Measurements from ENCODE around the gene GBP4.

GBP4 gene

DNA sequence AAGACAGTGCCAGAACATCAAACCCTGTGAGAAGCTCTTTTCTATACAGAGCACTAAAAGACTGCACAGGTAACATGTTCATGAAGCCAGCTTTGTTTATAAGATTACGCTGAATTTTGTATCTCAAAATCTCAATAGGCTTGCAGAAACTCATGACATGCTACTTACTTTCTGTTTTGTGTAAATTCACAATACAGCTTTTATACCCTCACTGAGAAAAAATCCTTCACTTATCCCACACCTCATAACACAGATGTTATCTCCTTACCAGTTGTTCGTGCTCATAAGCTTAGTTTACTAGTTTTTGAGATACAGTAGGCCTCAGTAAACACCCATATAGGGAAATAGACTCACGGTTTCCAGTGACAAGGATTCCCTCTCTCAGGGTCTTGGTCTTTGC, 48.8 kb downstream of the GBP4 start:
- TF ChIP-seq POU2F2 (IDR thresholded peaks at IDR 0.05; ENCODE audit: low read depth, low read length) (no peak), SPI1 (IDR thresholded peaks at IDR 0.05; ENCODE audit: low read depth, low read length) (no peak), TAF1 (IDR thresholded peaks at IDR 0.05; ENCODE audit: low read depth, low read length) (no peak), PAX5 (IDR thresholded peaks at IDR 0.05; ENCODE audit: insufficient read depth, low read length, severe bottlenecking) (no peak), POLR2AphosphoS5 (IDR thresholded peaks at IDR 0.05; ENCODE audit: low read depth, low read length) (no peak), POLR2A (IDR thresholded peaks at IDR 0.05; ENCODE audit: low read depth, low read length) (no peak)
- FAIRE-seq (no peak), DNase-seq (ENCODE audit: insufficient read length, low spot score) (no peak)

DNA sequence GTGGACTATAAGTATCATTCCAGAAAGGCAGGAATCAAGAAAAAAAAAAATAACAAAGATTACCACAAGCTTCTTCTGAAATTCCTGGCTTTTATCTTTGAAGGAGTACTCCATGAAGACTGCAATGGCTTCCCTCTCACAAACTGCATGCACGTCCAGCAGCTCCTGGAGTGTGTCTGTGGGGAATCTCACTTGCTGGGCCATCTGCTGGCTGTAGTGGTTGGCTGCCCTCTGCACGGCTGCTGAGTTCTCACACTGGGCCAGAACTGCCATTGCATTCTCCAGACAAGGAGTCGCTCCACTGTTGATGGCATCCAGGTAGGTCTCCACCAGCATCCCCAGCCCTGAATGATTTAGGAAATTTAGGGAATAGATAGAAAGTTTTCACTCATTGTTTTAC, 49.5 kb downstream of the GBP4 start:
- FAIRE-seq, result no peak
- TF ChIP-seq POLR2A (IDR thresholded peaks at IDR 0.05; ENCODE audit: low read depth, low read length) (no peak), POLR2AphosphoS5 (IDR thresholded peaks at IDR 0.05; ENCODE audit: low read depth, low read length) (no peak), SPI1 (IDR thresholded peaks at IDR 0.05; ENCODE audit: low read depth, low read length) (no peak), PAX5 (IDR thresholded peaks at IDR 0.05; ENCODE audit: insufficient read depth, low read length, severe bottlenecking) (no peak), POU2F2 (IDR thresholded peaks at IDR 0.05; ENCODE audit: low read depth, low read length) (no peak), TAF1 (IDR thresholded peaks at IDR 0.05; ENCODE audit: low read depth, low read length) (no peak)
- no peak for DNase-seq (ENCODE audit: insufficient read length, low spot score)

DNA sequence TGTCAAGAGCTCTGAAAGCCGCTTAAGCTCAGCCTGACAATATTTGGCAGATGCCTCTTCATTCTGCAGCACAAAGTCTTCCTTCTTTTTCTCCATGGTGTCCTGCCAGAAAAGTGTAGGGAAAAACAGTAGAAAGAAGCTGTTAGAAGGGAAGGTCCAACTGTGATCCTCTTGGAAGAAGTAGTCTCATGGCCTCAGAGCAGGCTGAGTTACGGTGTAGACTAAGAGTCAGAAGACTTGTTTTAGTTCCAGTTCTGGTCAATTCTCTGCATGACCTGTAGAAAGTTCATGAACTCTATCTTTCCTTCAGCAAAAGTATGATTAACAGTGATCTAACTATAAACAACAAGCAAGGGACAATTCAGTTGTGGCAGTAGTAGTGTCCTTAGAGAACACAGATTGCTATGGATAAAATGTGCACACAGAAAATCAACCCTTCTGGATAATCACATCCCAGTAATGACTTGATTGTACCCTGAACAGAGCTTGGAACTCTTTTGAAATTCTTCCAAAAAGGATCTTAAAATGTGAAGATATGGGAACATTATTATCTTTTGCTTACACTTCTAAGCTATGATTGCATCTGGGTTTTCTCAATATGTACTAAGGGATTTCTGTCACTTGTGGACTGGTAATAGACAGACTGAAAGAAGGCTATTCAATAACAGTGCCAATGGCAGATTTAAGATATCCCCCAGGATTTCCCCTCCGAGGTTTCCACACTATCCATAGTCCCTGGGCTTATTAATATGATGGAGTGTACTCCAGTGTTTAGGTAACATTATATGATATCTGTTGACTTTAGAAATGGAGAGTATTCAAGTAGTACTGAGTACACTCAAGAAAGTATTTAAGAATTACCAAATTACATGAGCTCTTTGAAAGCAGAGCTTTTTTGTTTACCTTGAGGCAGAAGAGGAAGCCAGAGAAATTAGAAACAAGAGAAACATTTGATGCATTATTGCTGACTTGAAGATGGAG, 50.8 kb downstream of the GBP4 start:
- FAIRE-seq, result no peak
- no peak for TF ChIP-seq POLR2A (IDR thresholded peaks at IDR 0.05; ENCODE audit: low read depth, low read length)
- TF ChIP-seq POLR2AphosphoS5 (IDR thresholded peaks at IDR 0.05; ENCODE audit: low read depth, low read length), result no peak
- TF ChIP-seq PAX5 (IDR thresholded peaks at IDR 0.05; ENCODE audit: insufficient read depth, low read length, severe bottlenecking), result no peak
- no peak for TF ChIP-seq POU2F2 (IDR thresholded peaks at IDR 0.05; ENCODE audit: low read depth, low read length)
- no peak for TF ChIP-seq TAF1 (IDR thresholded peaks at IDR 0.05; ENCODE audit: low read depth, low read length)
- no peak for TF ChIP-seq SPI1 (IDR thresholded peaks at IDR 0.05; ENCODE audit: low read depth, low read length)
- no peak for DNase-seq (ENCODE audit: insufficient read length, low spot score)

DNA sequence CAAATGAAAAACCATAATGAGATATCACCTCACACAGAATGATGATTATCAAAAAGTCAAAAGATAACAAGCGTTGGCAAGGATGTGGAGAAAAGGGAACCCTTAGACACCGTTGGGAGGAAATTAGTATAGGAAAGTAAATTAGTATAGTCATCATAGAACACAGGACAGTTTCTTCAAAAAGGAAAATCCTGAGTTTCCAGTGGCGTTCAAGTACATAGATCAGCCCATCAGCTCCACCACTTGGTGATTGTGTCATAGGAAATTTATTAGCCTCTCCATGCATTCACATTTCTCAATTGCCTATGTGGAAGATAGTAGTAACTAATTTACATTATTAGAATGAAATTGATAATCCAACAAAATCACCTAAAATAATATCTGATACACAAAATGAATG, 52.0 kb downstream of the GBP4 start:
- TF ChIP-seq PAX5 (IDR thresholded peaks at IDR 0.05; ENCODE audit: insufficient read depth, low read length, severe bottlenecking) (no peak), POLR2AphosphoS5 (IDR thresholded peaks at IDR 0.05; ENCODE audit: low read depth, low read length) (no peak), POU2F2 (IDR thresholded peaks at IDR 0.05; ENCODE audit: low read depth, low read length) (no peak), POLR2A (IDR thresholded peaks at IDR 0.05; ENCODE audit: low read depth, low read length) (no peak), SPI1 (IDR thresholded peaks at IDR 0.05; ENCODE audit: low read depth, low read length) (no peak), TAF1 (IDR thresholded peaks at IDR 0.05; ENCODE audit: low read depth, low read length) (no peak)
- no peak for FAIRE-seq
- no peak for DNase-seq (ENCODE audit: insufficient read length, low spot score)

DNA sequence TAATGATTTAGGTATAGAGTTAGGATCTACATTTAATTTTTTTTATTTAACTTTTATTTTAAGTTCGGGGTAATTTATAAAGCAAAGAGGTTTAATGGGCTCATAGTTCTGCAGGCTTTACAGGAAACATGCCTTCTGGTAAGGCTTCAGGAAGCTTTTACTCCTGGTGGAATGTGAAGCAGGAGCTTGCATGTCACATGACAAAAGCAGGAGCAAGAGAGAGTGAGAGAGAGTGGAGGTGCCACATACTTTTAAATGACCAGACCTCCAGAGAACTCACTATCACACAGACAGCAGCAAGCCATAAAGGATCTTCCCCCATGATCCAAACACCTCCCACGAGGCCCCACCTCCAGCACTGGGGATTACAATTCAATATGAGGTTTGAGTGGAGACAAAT, 55.3 kb downstream of the GBP4 start:
- no peak for TF ChIP-seq TAF1 (IDR thresholded peaks at IDR 0.05; ENCODE audit: low read depth, low read length)
- TF ChIP-seq POLR2AphosphoS5 (IDR thresholded peaks at IDR 0.05; ENCODE audit: low read depth, low read length), result no peak
- TF ChIP-seq POU2F2 (IDR thresholded peaks at IDR 0.05; ENCODE audit: low read depth, low read length), result no peak
- TF ChIP-seq PAX5 (IDR thresholded peaks at IDR 0.05; ENCODE audit: insufficient read depth, low read length, severe bottlenecking), result no peak
- no peak for TF ChIP-seq POLR2A (IDR thresholded peaks at IDR 0.05; ENCODE audit: low read depth, low read length)
- no peak for TF ChIP-seq SPI1 (IDR thresholded peaks at IDR 0.05; ENCODE audit: low read depth, low read length)
- no peak for DNase-seq (ENCODE audit: insufficient read length, low spot score)
- FAIRE-seq, result no peak

DNA sequence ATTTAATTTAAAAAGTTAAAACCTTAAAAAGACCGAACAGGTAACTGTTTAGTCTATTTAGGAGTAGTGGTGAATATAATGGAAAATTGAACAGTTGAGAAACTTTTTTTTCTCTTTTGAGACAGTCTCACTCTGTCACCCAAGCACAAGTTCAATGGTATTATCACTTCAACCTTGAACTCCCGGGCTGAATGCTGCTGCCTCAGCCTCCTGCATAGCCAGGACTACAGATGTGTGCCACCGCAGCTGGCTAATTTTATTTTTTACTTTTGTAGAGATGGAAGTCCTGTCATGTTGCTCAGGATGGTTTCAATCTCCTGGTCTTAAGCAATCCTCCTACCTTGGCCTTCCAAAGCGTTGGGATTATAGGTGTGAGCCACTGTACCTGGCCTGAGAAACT, 56.6 kb downstream of the GBP4 start:
- no peak for FAIRE-seq
- no peak for DNase-seq (ENCODE audit: insufficient read length, low spot score)
- TF ChIP-seq POLR2A (IDR thresholded peaks at IDR 0.05; ENCODE audit: low read depth, low read length), result no peak
- no peak for TF ChIP-seq POLR2AphosphoS5 (IDR thresholded peaks at IDR 0.05; ENCODE audit: low read depth, low read length)

DNA sequence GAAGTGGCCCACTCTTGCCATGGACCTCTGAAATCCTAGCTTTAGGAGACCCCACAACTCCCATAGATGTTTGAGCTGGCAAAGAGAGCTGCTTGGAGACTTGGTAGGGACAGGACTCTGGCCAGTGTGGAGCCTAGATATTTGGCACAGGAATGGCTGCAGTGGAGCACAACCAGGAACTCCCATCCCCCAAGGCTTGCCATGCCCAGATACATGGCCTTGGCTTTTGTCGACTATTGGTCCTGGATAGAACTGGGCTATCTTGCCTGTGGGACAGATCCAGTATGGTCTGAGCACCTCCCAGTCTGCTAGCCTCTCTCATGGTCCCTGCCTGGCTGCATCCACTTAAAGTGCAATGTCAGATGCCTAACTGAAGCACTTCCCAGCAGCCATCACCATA, 65.0 kb downstream of the GBP4 start:
- TF ChIP-seq TAF1 (IDR thresholded peaks at IDR 0.05; ENCODE audit: low read depth, low read length) (no peak), POLR2AphosphoS5 (IDR thresholded peaks at IDR 0.05; ENCODE audit: low read depth, low read length) (no peak), POU2F2 (IDR thresholded peaks at IDR 0.05; ENCODE audit: low read depth, low read length) (no peak), SPI1 (IDR thresholded peaks at IDR 0.05; ENCODE audit: low read depth, low read length) (no peak), PAX5 (IDR thresholded peaks at IDR 0.05; ENCODE audit: insufficient read depth, low read length, severe bottlenecking) (no peak), POLR2A (IDR thresholded peaks at IDR 0.05; ENCODE audit: low read depth, low read length) (no peak)
- FAIRE-seq, result no peak
- DNase-seq (ENCODE audit: insufficient read length, low spot score), result no peak

Data from GM12891 (cell line).